ENCODE data around the gene PRAC1. TPM values are rescaled to one million over a fixed set of nuclear protein-coding genes. Genes with fewer than 3 reads are reported as not detected.
"Not testable (repeated sequence)": the region's sequence is repeated elsewhere in the genome, so short reads cannot be mapped to it uniquely, and the experiment has no call there.

PRAC1 gene
- total RNA-seq, 3 donors from 2014 or later: 32.2 to 180 (median 137) TPM

GRCh38 chr17:48718761-48719641 lies 3.3 kb downstream of the PRAC1 start:
- TF ChIP-seq CTCF (IDR thresholded peaks at IDR 0.05): no peak
- H3K4me1 ChIP-seq (ENCODE audit: low read depth): peaks cover 9% of the 10 kb centered on the region
- peak overlapping the region; percentile 25 for H3K4me3 ChIP-seq
- H3K9me3 ChIP-seq: no peaks in the 10 kb centered on the region
- ATAC-seq (peak; percentile 10), DNase-seq (peak in 2 of 3 donors; percentile 63 to 67)
- intact Hi-C loops (cut with DNase I, micrococcal nuclease): no loop called here
- H3K36me3 ChIP-seq (ENCODE audit: low read depth): no peaks in the 10 kb centered on the region

GRCh38 chr17:48718227-48718760 lies 4.0 kb downstream of the PRAC1 start:
- peak in 2 of 3 donors; percentile 51 to 77 for DNase-seq

GRCh38 chr17:48717367-48718226 lies 4.7 kb downstream of the PRAC1 start:
- TF ChIP-seq CTCF (IDR thresholded peaks at IDR 0.05): no peak
- Histone ChIP-seq H3K4me3 (no peak overlapping the region), H3K36me3 (ENCODE audit: low read depth) (no peaks in the 10 kb centered on the region), H3K4me1 (ENCODE audit: low read depth) (peaks cover 6% of the 10 kb centered on the region), H3K9me3 (no peaks in the 10 kb centered on the region)
- no peak for ATAC-seq
- intact Hi-C loops (cut with DNase I, micrococcal nuclease): no loop called here
- DNase-seq: peak in 1 of 3 donors; percentile 21

More at GRCh38 chr17:48718227-48718760, 4.0 kb downstream of the PRAC1 start:
- intact Hi-C loops (cut with DNase I, micrococcal nuclease): no loop called here
- Histone ChIP-seq H3K4me1 (ENCODE audit: low read depth) (peaks cover 6% of the 10 kb centered on the region), H3K36me3 (ENCODE audit: low read depth) (no peaks in the 10 kb centered on the region), H3K4me3 (peak overlapping the region; percentile 25), H3K9me3 (no peaks in the 10 kb centered on the region)
- TF ChIP-seq CTCF (IDR thresholded peaks at IDR 0.05): no peak
- no peak for ATAC-seq

GRCh38 chr17:48716549-48716948 lies 5.8 kb downstream of the PRAC1 start:
- H3K4me1 ChIP-seq (ENCODE audit: low read depth); H3K9me3 ChIP-seq; H3K36me3 ChIP-seq (ENCODE audit: low read depth); intact Hi-C loops (cut with DNase I, micrococcal nuclease); ATAC-seq; H3K4me3 ChIP-seq: not testable (repeated sequence)
- peak in 1 of 3 donors; percentile 14 for DNase-seq

GRCh38 chr17:48715496-48716399 lies 6.6 kb downstream of the PRAC1 start:
- no peak for TF ChIP-seq CTCF (IDR thresholded peaks at IDR 0.05)
- peak in 1 of 3 donors; percentile 48 for DNase-seq
- peak; percentile 33 for ATAC-seq

More at GRCh38 chr17:48715496-48716399, 6.6 kb downstream of the PRAC1 start:
- Histone ChIP-seq H3K36me3 (ENCODE audit: low read depth) (no peaks in the 10 kb centered on the region), H3K4me1 (ENCODE audit: low read depth) (peaks cover 6% of the 10 kb centered on the region), H3K4me3 (no peak overlapping the region), H3K9me3 (no peaks in the 10 kb centered on the region)
- intact Hi-C loops (cut with DNase I, micrococcal nuclease): no loop called here

Measured in mucosa of descending colon (tissue), 3 donors.